Activated naive CD4-positive, alpha-beta T cell treated with Interleukin-2 at 50 U/mL for 16 hours (primary cell): ENCODE data around the gene KRTAP10-12.

ENCODE experiments used
- DNase-seq: peaks from one replicate; pipeline ENCODE4 v3.0.0-alpha.2; 2020

Gene KRTAP10-12

DNA sequence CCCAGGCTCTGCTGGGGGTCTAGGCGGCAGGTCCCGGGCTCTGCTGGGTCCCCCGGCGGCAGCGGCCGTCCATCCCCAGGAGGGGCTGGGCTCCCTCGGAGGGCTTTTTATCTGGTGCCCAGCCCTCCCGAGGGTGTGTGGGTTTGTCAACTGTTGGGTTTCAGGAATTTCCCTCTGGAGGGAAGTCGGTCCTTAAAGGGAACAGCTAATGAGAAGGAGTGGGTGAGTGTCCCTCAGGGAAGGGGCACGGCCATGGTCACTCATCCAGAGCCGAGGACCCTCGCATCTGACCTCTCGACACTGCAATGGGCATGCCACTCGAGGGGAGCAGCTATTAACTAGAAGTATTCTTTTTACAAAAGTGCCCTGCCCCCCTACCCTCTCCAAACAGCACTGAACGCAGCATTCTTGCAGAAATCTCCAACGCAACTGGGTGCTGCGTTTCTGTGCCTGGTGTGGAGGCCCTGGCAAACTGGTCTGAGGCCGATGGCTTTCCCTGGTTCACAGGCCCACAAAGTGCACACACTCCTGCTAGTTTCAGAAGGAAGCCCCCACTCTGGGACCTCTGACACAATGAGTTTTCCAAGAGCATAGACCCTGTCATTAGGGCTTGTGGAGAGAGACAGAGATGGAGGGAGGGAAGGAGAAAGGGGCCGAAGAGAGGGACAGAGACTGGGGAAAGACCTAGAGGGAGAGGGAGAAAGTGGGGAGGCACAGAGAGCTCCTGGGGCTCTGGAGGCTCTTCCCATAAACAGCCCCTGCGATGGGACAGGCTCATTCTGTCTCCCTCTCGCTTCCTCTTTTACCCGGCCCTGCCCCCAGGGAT, 15.4 kb downstream of the KRTAP10-12 start:
- DNase-seq, result no peak

DNA sequence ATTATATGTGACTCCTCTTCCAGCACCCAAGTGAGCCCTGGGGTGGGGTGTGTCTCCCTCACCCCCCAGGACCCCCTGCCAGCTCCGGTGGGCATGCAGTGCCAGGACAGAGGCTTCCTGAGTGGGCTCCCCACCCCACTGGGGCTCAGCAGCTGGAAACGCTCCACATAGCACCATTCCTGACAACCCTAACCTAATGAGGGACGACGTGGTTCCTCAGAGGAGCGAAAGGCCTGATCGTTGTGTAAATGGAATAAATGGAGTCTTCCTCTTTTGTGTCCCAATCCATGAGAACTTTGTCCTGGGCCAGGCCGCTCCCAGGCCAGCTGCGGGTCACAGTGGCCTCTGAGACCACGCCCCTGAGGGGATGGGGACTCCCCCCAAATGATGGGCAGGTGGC, 16.2 kb downstream of the KRTAP10-12 start:
- DNase-seq, result no peak

DNA sequence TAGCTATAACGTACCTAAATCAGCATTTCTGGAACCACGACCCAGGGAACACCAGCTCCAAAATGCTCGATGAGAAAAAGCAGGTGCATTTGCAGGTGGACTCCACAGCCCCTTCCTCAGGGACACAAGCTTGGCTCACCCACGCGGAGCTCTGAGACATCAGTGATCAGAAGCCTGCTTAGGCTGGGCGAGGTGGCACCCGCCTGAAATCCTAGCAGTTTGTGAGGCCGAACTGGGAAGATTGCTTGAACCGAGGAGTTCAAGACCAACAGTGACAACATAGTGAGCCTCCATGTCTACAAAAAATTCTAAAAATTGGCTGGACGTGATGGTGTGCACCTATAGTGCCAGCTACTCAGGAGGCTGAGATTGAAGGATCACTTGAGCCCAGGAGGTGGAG, 16.9 kb downstream of the KRTAP10-12 start:
- DNase-seq, result no peak

GRCh38 chr21:44714905-44715304, 17.9 kb downstream of the KRTAP10-12 start:
- DNase-seq, result no peak

DNA sequence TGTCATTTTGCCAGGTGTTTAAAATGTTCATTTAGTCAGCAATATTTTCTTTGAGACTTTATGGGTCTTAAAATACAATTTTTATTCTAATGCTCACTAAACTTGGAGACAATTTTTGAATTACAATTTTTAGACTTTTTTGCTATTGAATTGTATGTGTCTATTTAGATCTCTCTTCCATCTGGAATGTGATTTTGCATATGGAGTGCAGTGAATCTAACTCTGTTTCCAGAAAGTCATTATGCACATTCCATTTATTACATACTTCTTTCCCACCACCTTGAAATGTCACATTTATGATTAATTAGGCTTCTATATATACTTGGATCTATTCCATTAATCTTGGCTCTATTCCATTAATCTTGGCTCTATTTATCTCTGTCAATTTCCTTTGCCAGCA, 20.0 kb downstream of the KRTAP10-12 start:
- DNase-seq, result no peak

DNA sequence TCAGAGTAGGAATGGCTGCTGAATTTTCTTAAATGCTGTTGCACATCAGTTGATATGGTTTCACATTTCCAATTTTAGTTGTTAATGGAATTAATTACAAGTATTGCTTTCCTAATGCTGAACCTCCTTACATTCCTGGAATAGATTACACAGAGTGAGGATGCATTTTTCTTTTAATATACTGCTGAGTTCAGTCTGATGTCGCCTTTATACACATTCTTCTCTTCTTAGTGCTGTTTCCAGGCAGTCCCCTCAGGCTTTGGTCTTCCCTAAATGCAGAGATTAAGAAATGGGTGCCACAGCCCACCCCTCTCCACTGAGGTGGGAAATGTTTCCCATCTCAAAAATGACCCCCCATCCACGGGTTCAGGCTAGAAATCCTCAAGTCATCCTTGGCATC, 21.1 kb downstream of the KRTAP10-12 start:
- DNase-seq, result no peak

DNA sequence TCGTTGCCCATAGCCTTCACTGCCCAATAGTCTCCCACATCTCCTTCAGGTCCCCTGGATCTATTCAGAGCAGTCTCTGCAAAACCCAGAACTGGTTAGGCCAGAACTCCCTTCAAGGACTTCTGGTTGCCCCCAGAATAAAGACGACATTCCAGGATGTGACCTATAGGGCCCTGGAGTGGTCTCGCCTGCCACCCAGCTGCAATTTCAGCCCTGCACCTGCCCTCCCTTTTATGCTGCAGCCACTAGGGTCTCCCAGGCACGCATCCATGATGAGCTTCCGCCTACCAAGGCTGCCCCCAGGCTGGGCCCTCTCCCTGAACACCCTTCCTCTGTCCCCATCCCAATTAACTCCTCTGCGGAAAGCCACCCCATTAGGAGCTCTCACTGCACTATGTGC, 21.6 kb downstream of the KRTAP10-12 start:
- no peak for DNase-seq

- no peak for DNase-seq
These were observed 23.2 kb downstream of the KRTAP10-12 start for GRCh38 chr21:44720170-44720569.

- DNase-seq, result no peak
These were observed 25.8 kb downstream of the KRTAP10-12 start for GRCh38 chr21:44722731-44723130.

DNA sequence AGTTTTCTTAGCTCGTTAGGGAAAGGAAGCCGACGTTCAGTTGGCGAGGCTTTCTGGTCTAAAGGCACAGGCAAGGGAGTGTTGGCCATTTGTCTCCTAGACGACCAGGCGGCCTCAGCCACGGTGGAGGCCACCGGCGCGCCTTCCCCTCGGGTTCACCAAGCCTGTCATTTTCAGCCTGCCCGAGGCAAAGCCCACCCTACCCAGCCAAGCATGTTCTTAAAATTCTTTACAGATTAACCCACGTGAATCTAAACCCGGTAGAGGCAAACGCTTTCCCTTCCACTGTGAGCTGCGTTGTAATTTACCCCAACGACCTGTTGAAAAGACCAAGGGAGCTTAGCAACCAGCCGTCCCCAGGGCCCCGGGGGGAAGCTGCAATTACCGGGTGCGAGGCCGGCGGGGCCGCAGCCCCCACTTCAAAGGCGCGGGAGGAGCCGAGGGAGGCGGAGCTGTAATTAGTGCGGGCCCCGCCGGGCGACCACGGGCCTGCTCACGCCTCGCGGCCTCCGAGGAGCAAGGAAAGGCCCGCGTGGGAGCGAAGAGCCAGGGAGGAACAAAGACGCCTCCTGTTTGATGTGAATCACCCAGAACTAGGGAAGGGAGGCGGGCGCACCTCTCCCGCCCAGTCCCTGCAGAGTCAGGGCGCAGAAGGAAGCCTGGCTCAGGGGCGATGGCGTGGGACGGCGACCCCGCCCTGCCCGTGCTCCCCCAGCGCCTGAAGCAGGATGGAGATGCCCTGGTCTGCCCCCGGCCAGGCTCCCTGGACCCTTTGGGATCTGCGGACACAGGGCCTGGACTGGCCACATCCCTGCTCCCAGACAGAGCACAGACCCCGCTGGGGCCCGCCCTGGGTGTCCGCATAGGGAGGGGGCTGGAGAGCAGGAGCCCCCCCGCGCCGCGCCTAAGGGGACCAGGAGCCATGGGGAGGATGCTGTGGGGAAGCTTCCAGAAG, 26.5 kb downstream of the KRTAP10-12 start:
- DNase-seq, result peak; percentile 14

- no peak for DNase-seq
These were observed 27.2 kb downstream of the KRTAP10-12 start for GRCh38 chr21:44724196-44724595.

- DNase-seq, result no peak
These were observed 28.0 kb downstream of the KRTAP10-12 start for GRCh38 chr21:44724926-44725325.

GRCh38 chr21:44726826-44727225, 29.9 kb downstream of the KRTAP10-12 start:
- no peak for DNase-seq

- no peak for DNase-seq
These were observed 30.3 kb downstream of the KRTAP10-12 start for GRCh38 chr21:44727321-44727720.

DNA sequence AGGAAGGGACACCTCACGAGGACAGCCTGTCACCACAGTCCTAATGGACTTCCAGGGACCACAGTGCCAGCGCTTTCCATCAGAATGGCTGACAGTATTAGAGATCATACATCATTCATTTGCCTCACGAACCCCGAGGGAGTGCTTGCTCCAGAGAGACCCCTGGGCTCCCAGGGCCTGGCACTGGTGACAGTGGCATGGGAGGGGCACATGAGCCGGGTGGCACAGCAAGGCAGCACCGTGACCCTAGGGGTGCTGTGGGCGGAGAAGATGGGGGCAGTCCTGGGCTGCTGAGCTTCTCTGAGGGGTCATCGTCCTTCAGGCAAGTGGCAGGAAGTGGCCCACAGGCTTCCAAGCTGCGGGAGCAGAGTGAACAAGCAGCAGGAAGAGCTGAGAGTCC, 30.8 kb downstream of the KRTAP10-12 start:
- no peak for DNase-seq

DNA sequence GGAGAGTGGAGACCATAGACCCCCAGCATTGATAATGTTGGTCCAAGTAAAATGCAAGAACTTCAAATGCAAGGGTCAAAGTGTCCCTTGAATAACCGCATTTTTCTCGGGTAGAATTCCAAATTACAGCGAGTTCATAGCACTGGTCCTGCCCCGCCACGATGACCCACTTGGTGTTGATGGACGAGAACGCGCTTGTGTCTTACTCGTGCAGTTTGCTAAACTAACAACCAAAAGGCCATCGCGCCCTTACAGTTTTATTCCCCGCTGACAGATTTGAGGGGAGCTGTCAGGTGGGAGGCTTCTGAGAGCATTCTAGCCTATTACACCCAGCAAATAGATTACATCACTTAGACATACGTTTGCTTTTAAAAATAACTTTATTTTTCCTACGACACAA, 31.7 kb downstream of the KRTAP10-12 start:
- no peak for DNase-seq

DNA sequence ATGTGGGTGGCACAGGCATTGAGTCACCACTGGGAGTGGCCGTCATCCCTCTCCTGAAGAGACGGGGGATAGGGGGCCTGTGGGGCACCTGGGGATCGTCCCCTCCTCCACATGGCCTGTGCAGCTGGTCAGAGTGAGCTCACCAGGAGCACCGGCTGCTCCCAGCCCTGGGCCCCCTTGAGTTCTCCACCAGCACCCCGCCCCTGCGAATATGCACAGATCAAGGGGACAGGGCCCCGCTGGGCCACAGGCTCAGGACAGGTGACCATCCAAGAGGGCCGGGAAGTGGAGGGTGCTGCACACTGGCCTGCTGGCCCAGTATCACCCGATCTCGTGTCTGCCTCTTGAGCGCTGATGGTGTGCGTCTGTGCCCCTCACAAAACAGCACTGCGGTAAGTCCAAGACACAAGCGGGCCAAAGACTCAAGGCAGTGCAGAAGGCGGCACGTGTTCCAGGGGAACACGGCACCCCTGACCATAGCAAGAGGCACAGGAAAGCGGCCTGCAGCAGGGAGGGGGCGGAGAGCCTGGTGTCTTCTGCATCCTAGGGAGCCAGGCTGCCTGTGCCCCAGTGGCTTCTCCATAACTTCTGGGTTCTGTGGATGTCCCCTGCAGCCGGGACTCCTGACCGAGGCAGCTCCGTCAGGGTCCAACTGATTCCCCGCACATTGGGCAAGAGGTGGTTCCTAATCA, 32.5 kb downstream of the KRTAP10-12 start:
- DNase-seq, result no peak

GRCh38 chr21:44730028-44730395, 33.0 kb downstream of the KRTAP10-12 start:
- DNase-seq, result no peak

- DNase-seq, result no peak
These were observed 34.1 kb downstream of the KRTAP10-12 start for GRCh38 chr21:44730951-44731579.

DNA sequence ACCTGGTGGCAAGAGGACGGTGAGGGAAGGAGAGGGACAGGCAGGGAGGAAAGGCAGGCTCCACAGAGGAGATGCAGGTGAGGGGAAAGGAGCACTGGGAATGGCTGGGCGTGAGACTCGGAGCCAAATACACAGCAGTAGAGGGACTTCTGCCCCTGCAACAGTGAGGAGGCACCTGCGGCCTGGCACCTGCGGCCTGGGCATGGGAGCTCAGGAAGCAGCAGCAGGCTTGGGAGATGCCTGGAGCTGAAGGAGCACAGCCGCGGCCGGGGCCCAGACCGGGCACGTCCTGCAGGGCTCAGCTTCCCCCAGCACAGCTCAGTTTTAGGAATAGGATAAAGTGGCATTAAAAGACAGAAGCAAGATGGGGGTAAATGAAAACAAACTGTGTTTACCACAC, 35.3 kb downstream of the KRTAP10-12 start:
- no peak for DNase-seq

GRCh38 chr21:44732956-44733355, 36.0 kb downstream of the KRTAP10-12 start:
- DNase-seq, result no peak

DNA sequence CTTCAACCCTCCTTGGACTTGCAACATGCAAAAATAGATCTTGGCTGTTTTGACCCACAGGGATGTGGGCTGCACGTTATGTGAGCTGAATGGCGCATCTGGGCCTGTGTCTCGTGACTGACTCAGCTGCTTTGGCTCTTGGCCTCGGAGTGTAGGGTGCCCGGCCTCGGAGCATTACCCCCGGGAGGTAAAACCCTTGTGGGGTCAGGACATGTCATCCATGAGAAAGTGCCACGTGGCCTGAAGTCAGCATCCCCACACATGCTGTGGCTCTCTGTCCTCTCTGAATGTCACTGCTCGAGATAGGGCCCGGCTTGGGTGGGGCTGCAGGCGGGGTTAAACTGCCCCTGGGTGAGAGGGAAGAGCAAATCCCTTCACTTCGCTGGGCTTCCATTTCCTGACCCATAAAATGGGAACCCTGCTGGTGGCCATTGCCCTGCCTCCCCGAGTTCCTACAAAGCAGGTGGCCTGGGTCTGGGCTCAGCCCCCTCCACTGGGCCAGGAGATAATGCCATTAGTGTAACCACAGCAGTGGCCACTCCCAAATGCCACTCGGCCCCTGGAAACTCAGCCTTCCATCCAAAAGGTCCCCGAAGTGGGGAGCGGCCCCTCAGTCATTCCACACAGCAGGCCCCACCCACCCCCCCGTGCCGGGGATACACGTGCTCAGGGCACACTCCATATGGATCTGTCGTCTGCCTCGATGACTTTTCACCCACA, 37.2 kb downstream of the KRTAP10-12 start:
- no peak for DNase-seq
